HepG2 (cell line): ENCODE results near the gene RNGTT. TPM values are rescaled to one million over a fixed set of nuclear protein-coding genes. Genes with fewer than 3 reads are reported as not detected.

Experiments
- ATF4 ChIP-seq, 2 experiments: fragments of 450-650 bp in 1 of 2; sonication (generic) in 1 of 2; formaldehyde crosslinking; IDR thresholded peaks; 2 replicates each; pipeline versions ENCODE4 v1.5.0 to v1.8.0; 2020 to 2022; ENCODE audit warnings: mild to moderate bottlenecking in 1 of 2, missing genetic modification reagents in 1 of 2
- CENPBD1 ChIP-seq: sonication (generic); formaldehyde crosslinking; IDR thresholded peaks from 2 replicates; pipeline ENCODE4 v1.8.0; 2022; ENCODE audit warnings: missing genetic modification reagents, low read depth, mild to moderate bottlenecking, borderline replicate concordance
- FOXA1 ChIP-seq, 2 experiments: fragments of 450-650 bp in 1 of 2; sonication (generic) in 1 of 2; formaldehyde crosslinking in 1 of 2; IDR thresholded peaks; 2 replicates each; pipeline versions ENCODE4 v1.4.0 to v1.6.1; 2016 to 2020; ENCODE audit warnings: missing genetic modification reagents in 1 of 2
- GLMP ChIP-seq: sonication (generic); formaldehyde crosslinking; IDR thresholded peaks from 2 replicates; pipeline ENCODE4 v1.9.0; 2021; ENCODE audit warnings: missing genetic modification reagents, mild to moderate bottlenecking, borderline replicate concordance
- HDAC1 ChIP-seq: sonication (generic); formaldehyde crosslinking; IDR thresholded peaks from 2 replicates; pipeline ENCODE4 v1.5.1; 2020; ENCODE audit warnings: mild to moderate bottlenecking, missing genetic modification reagents
- HMGA1 ChIP-seq: sonication (generic); formaldehyde crosslinking; conservative IDR thresholded peaks from 2 replicates; pipeline ENCODE4 v1.4.0; 2020; ENCODE audit warnings: missing genetic modification reagents
- KLF11 ChIP-seq: IDR thresholded peaks from 2 replicates; pipeline ENCODE4 v1.6.1; 2016; ENCODE audit warnings: missing compliant biosample characterization
- NR1H2 ChIP-seq: sonication (generic); formaldehyde crosslinking; IDR thresholded peaks from 2 replicates; pipeline ENCODE4 v1.8.1; 2022; ENCODE audit warnings: low read depth, missing genetic modification reagents, borderline replicate concordance
- PITX1 ChIP-seq: sonication (generic); formaldehyde crosslinking; IDR thresholded peaks from 2 replicates; pipeline ENCODE4 v1.5.1; 2020; ENCODE audit warnings: mild to moderate bottlenecking, missing genetic modification reagents
- PRDM10 ChIP-seq: sonication (generic); formaldehyde crosslinking; IDR thresholded peaks from 2 replicates; pipeline ENCODE4 v1.4.0; 2020; ENCODE audit warnings: low read depth, missing genetic modification reagents
- RFXANK ChIP-seq: IDR thresholded peaks from 2 replicates; pipeline ENCODE4 v1.6.1; 2016
- SMAD1 ChIP-seq: sonication (generic); formaldehyde crosslinking; IDR thresholded peaks from 2 replicates; pipeline ENCODE4 v1.4.0; 2020; ENCODE audit warnings: missing genetic modification reagents, low read depth, mild to moderate bottlenecking, borderline replicate concordance
- ZFP62 ChIP-seq: sonication (generic); formaldehyde crosslinking; IDR thresholded peaks from 2 replicates; pipeline ENCODE4 v1.4.0; 2020; ENCODE audit warnings: missing genetic modification reagents
- ZNF207 ChIP-seq: fragments of 450-650 bp; IDR thresholded peaks from 2 replicates; pipeline ENCODE4 v1.6.1; 2016; ENCODE audit warnings: antibody characterized with exemption, borderline replicate concordance
- ZNF275 ChIP-seq: sonication (generic); formaldehyde crosslinking; IDR thresholded peaks from 2 replicates; pipeline ENCODE4 v1.8.0; 2022; ENCODE audit warnings: missing genetic modification reagents, mild to moderate bottlenecking, inconsistent platforms, borderline replicate concordance
- ZNF513 ChIP-seq: sonication (generic); formaldehyde crosslinking; conservative IDR thresholded peaks from 2 replicates; pipeline ENCODE4 v1.5.0; 2020; ENCODE audit warnings: missing genetic modification reagents
- ZNF691 ChIP-seq: sonication (generic); formaldehyde crosslinking; IDR thresholded peaks from 2 replicates; pipeline ENCODE4 v1.4.0; 2020; ENCODE audit warnings: missing genetic modification reagents, low read depth, mild to moderate bottlenecking, borderline replicate concordance
- ZNF772 ChIP-seq: sonication (generic); formaldehyde crosslinking; IDR thresholded peaks from 2 replicates; pipeline ENCODE4 v1.5.0; 2020; ENCODE audit warnings: mild to moderate bottlenecking, missing genetic modification reagents
- polyA plus RNA-seq, 8 experiments: library from polyadenylated mRNA; depleted of rRNA in 3 of 8; stranded (reverse) in 7 of 8; unstranded in 1 of 8; fragments of >200 nt; fragmentation: Illumina TruSeq in 4 of 8; extraction: Trizol in 4 of 8; gene quantifications; 2 replicates each; pipeline versions ENCODE4 v1.2.1 to v1.2.3, GENCODE V29; 2011 to 2016; ENCODE audit warnings: low read depth in 4 of 8, missing spikeins in 1 of 8, mixed read lengths in 1 of 8; ENCODE audit not compliant: insufficient read depth in 1 of 8
- total RNA-seq, 5 experiments: library from RNA; depleted of rRNA; stranded (reverse); fragments of >200 nt; fragmentation: Illumina TruSeq; extraction: Trizol; gene quantifications; 2 replicates each; pipeline ENCODE4 v1.2.3, GENCODE V29; 2016; ENCODE audit warnings: low read depth in 1 of 5

The RNGTT gene
- total and polyA plus RNA-seq, 2 of the 13 experiments (the other 11 are each of a cell fraction or from before 2014, with no cell fraction given): 6.0 to 22.6 TPM

- TF ChIP-seq ATF4 (CRISPR knock-in tag; IDR thresholded peaks at IDR 0.05) (0 out of 4 replicates have a peak, but pooled peaks of 1 of the 2 experiments have one; percentile 30), HMGA1 (no peak), HDAC1 (CRISPR knock-in tag) (peak; percentile 62), FOXA1 (IDR thresholded peaks at IDR 0.05) (no peak), FOXA1 (CRISPR knock-in tag; IDR thresholded peaks at IDR 0.05) (peak; percentile 95), ZNF275 (no peak), ZNF207 (no peak), SMAD1 (CRISPR knock-in tag) (no peak), ZNF772 (CRISPR knock-in tag) (no peak), KLF11 (CRISPR knock-in tag) (no peak), ZNF513 (CRISPR knock-in tag) (no peak), ZFP62 (CRISPR knock-in tag) (no peak), CENPBD1 (CRISPR knock-in tag) (no peak), PRDM10 (no peak), RFXANK (no peak), ZNF691 (CRISPR knock-in tag) (no peak), PITX1 (peak; percentile 86), GLMP (CRISPR knock-in tag) (no peak), NR1H2 (CRISPR knock-in tag) (no peak)
Observed at GRCh38 chr6:88972504-88973423, 9.3 kb upstream of the RNGTT start (continued).
